PC-9 (cell line): ENCODE results near the gene ZNF488. TPM values are rescaled to one million over a fixed set of nuclear protein-coding genes. Genes with fewer than 3 reads are reported as not detected.
A peak's percentile ranks its signal among the peaks of the same experiment; 100 is the strongest.

ENCODE experiments used
- BruUV-seq: library from RNA; stranded (reverse); fragments of 400-500 nt; replicated peaks from 2 replicates; lab custom pipeline; 2021; lab: Mats Ljungman, UMichigan
- CTCF ChIA-PET: fragments of 300-600 bp; sonication (Branson Sonifier 250); formaldehyde crosslinking; loops from one replicate; lab custom pipeline; 2022; ENCODE audit warnings: antibody characterized with exemption; lab: Charles Lee
- POLR2A ChIA-PET: fragments of 300-600 bp; sonication (Branson Sonifier 250); formaldehyde crosslinking; loops from one replicate; lab custom pipeline; 2022; ENCODE audit warnings: antibody characterized with exemption; ENCODE audit not compliant: unreplicated experiment; lab: Charles Lee
- DNase-seq, 2 experiments: peaks; one replicate each; pipeline versions ENCODE4 v3.0.0 to v3.0.0-alpha.2; 2015 to 2022; ENCODE audit warnings: mixed read lengths in 1 of 2
- H2AFZ ChIP-seq: fragments of 200-600 bp; sonication (generic); 2 replicates; pipeline ENCODE4 v1.8.1; 2017; ENCODE audit warnings: antibody characterized with exemption
- H3F3A ChIP-seq: fragments of 200-600 bp; sonication (generic); 2 replicates; pipeline ENCODE4 v1.8.1; 2017; ENCODE audit warnings: antibody characterized with exemption, mild to moderate bottlenecking, low read depth; ENCODE audit not compliant: insufficient read depth
- H3K27ac ChIP-seq: fragments of 200-600 bp; sonication (generic); 2 replicates; pipeline ENCODE4 v1.6.1; 2016; ENCODE audit warnings: mixed run types
- H3K27me3 ChIP-seq: fragments of 200-600 bp; sonication (generic); 2 replicates; pipeline ENCODE4 v1.6.1; 2016; ENCODE audit warnings: low read depth, mixed run types; ENCODE audit not compliant: insufficient read depth
- H3K36me3 ChIP-seq: fragments of 200-600 bp; sonication (generic); 2 replicates; pipeline ENCODE4 v1.6.1; 2016; ENCODE audit warnings: low read depth, mixed run types
- H3K4me1 ChIP-seq: fragments of 200-600 bp; sonication (generic); replicated peaks from 2 replicates; pipeline ENCODE4 v1.6.1; 2016; ENCODE audit warnings: mixed run types; ENCODE audit not compliant: insufficient read depth
- H3K4me2 ChIP-seq: fragments of 200-600 bp; sonication (generic); 2 replicates; pipeline ENCODE4 v1.6.1; 2017; ENCODE audit warnings: mixed run types
- H3K4me3 ChIP-seq: fragments of 200-600 bp; sonication (generic); 2 replicates; pipeline ENCODE4 v1.6.1; 2016; ENCODE audit warnings: mixed run types
- H3K79me2 ChIP-seq: fragments of 200-600 bp; sonication (generic); 2 replicates; pipeline ENCODE4 v1.6.1; 2017; ENCODE audit warnings: low read depth, mixed run types
- H3K9me2 ChIP-seq: fragments of 200-600 bp; sonication (generic); 2 replicates; pipeline ENCODE4 v1.8.1; 2017; ENCODE audit warnings: mild to moderate bottlenecking; ENCODE audit not compliant: insufficient read depth
- H3K9me3 ChIP-seq: fragments of 200-600 bp; sonication (generic); 2 replicates; pipeline ENCODE4 v1.8.1; 2016; ENCODE audit warnings: low read depth; ENCODE audit not compliant: insufficient read depth
- H4K20me1 ChIP-seq: fragments of 200-600 bp; sonication (generic); 2 replicates; pipeline ENCODE4 v1.8.1; 2017; ENCODE audit not compliant: insufficient read depth
- CTCF ChIP-seq: fragments of 200-600 bp; sonication (generic); conservative IDR thresholded peaks from 2 replicates; pipeline ENCODE4 v1.6.1; 2017; ENCODE audit warnings: mixed run types, antibody characterized with exemption, mild to moderate bottlenecking, moderate library complexity
- EZH2 ChIP-seq: fragments of 200-600 bp; sonication (generic); IDR thresholded peaks from 2 replicates; pipeline ENCODE4 v1.8.0; 2017; ENCODE audit warnings: antibody characterized with exemption, low read depth
- intact Hi-C: fragments of 100-400 bp; cut with micrococcal nuclease; formaldehyde crosslinking; loops from one replicate; pipeline ENCODE4 v1.10.0; 2022; ENCODE audit not compliant: unreplicated experiment
- total RNA-seq: library from RNA; stranded (reverse); gene quantifications from 2 replicates; pipeline ENCODE4 v1.2.3, GENCODE V29; 2021

Gene ZNF488
- total RNA-seq, 1 experiment from 2014 or later: 18.1 TPM

GRCh38 chr10:47408606-47409005 is 24.5 kb upstream of the ZNF488 start:
- Histone ChIP-seq H3K4me1 (peaks cover 90% of the 10 kb centered on the region), H3K4me3 (peak overlapping the region; percentile 66), H3F3A (peaks cover 57% of the 10 kb centered on the region), H3K27me3 (no peaks in the 10 kb centered on the region), H3K9me3 (no peaks in the 10 kb centered on the region), H3K4me2 (peak overlapping the region; percentile 92), H3K27ac (peak overlapping the region; percentile 12), H3K9me2 (no peaks in the 10 kb centered on the region), H2AFZ (no peak overlapping the region), H3K36me3 (no peaks in the 10 kb centered on the region), H4K20me1 (no peaks in the 10 kb centered on the region), H3K79me2 (peaks cover 20% of the 10 kb centered on the region)
- TF ChIP-seq CTCF: no peak
- no peak for TF ChIP-seq EZH2
- intact Hi-C loops: no loop called here
- BruUV-seq: TSS peak; percentile 44
- POLR2A ChIA-PET: interaction anchor here (0.5 to 0.9 kb wide), 5 partner anchors 24 to 1421 kb away, joined by 3 to 5 read pairs (median 3); partner anchors contain the start of gene ZNF488
- CTCF ChIA-PET: no interaction called here
- DNase-seq: no peak

- BruUV-seq: no TSS peak
- Histone ChIP-seq H3K4me1 (peaks cover 90% of the 10 kb centered on the region), H3K4me2 (peak overlapping the region; percentile 92)
Measured at GRCh38 chr10:47406870-47407691, 23.0 kb upstream of the ZNF488 start.

More at GRCh38 chr10:47406870-47407691, 23.0 kb upstream of the ZNF488 start:
- POLR2A ChIA-PET: interaction anchor here (0.5 to 1.3 kb wide), 7 partner anchors 9 to 883 kb away, joined by 3 to 11 read pairs (median 4); partner anchors contain the start of gene ZNF488
- Histone ChIP-seq H3F3A (peaks cover 48% of the 10 kb centered on the region), H3K4me3 (peak overlapping the region; percentile 66), H3K36me3 (no peaks in the 10 kb centered on the region), H3K27ac (peak overlapping the region; percentile 81), H4K20me1 (no peaks in the 10 kb centered on the region), H3K9me3 (no peaks in the 10 kb centered on the region), H3K79me2 (peaks cover 20% of the 10 kb centered on the region), H3K27me3 (no peaks in the 10 kb centered on the region), H3K9me2 (no peaks in the 10 kb centered on the region), H2AFZ (no peak overlapping the region)
- peak; percentile 95 to 100 for DNase-seq
- TF ChIP-seq CTCF (no peak; the same call in 1 of the 2 replicates), EZH2 (no peak)
- CTCF ChIA-PET: interaction anchor here (0.6 kb wide), 1 partner anchor 412 kb away, joined by 5 read pairs; no protein-coding TSS in a partner anchor
- intact Hi-C loops: loop anchor here (1.0 kb wide), 2 partner anchors 23 to 45 kb away; partner anchors contain the start of gene ZNF488
